SK-N-SH (cell line): Measurements from ENCODE around the gene MACROH2A2.
"Not testable (repeated sequence)": the region's sequence is repeated elsewhere in the genome, so short reads cannot be mapped to it uniquely, and the experiment has no call there.

Experiments
- EP300 ChIP-seq, 2 experiments: IDR thresholded peaks; 2 replicates each; pipeline versions ENCODE4 v1.4.0 to v1.6.1; 2012; ENCODE audit warnings: borderline replicate concordance in 1 of 2, low read depth in 1 of 2, low read length in 1 of 2
- FOSL2 ChIP-seq: IDR thresholded peaks from 2 replicates; pipeline ENCODE4 v1.4.0; 2012; ENCODE audit warnings: low read depth, mild to moderate bottlenecking, moderate library complexity, borderline replicate concordance
- JUND ChIP-seq: IDR thresholded peaks from 2 replicates; pipeline ENCODE4 v1.4.0; 2012
- POLR2AphosphoS5 ChIP-seq: IDR thresholded peaks from 2 replicates; pipeline ENCODE4 v1.6.1; 2012; ENCODE audit warnings: low read depth, low read length
- RAD21 ChIP-seq: IDR thresholded peaks from 2 replicates; pipeline ENCODE4 v1.6.1; 2012; ENCODE audit warnings: mild to moderate bottlenecking, low read length
- TAF1 ChIP-seq: IDR thresholded peaks from 2 replicates; pipeline ENCODE4 v1.6.1; 2012; ENCODE audit warnings: low read depth, mild to moderate bottlenecking, low read length, moderate library complexity, borderline replicate concordance
- YY1 ChIP-seq: IDR thresholded peaks from 2 replicates; pipeline ENCODE4 v1.4.0; 2012; ENCODE audit warnings: low read depth, mild to moderate bottlenecking
- TF ChIP-seq, protein P1 (sequence below): fragments of 200-600 bp; sonication (generic); IDR thresholded peaks from 2 replicates; pipeline ENCODE4 v1.6.1; 2017; ENCODE audit warnings: antibody characterized with exemption, mild to moderate bottlenecking, moderate library complexity
- TF ChIP-seq, protein P2 (sequence below): IDR thresholded peaks from 2 replicates; pipeline ENCODE4 v1.6.1; 2012; ENCODE audit warnings: mild to moderate bottlenecking, low read depth, low read length, moderate library complexity

DNA sequence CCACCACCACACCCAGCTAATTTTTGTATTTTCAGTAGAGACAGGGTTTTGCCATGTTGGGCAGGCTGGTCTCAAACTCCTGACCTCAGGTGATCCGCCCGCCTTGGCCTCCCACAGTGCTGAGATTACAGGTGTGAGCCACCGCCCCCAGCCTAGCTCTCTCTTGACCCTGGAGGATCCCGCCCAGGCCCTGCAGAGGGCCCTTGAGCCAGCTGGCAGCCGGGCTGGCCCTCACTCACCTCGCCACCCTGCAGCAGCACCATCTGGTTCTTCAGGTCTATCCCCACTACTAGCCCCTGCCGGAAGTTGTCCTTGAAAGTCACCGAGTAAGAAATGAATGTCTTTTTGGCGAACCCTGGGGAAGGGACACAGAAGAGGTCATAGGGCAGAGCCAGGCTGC lies 70.5 kb downstream of the MACROH2A2 start:
- TF ChIP-seq TAF1; RAD21; FOSL2; POLR2AphosphoS5; JUND; YY1; EP300 (IDR thresholded peaks at IDR 0.05; ENCODE audit: borderline replicate concordance in 1 of 2, low read depth in 1 of 2, low read length in 1 of 2): not testable (repeated sequence)
- TF ChIP-seq, protein P1, sequence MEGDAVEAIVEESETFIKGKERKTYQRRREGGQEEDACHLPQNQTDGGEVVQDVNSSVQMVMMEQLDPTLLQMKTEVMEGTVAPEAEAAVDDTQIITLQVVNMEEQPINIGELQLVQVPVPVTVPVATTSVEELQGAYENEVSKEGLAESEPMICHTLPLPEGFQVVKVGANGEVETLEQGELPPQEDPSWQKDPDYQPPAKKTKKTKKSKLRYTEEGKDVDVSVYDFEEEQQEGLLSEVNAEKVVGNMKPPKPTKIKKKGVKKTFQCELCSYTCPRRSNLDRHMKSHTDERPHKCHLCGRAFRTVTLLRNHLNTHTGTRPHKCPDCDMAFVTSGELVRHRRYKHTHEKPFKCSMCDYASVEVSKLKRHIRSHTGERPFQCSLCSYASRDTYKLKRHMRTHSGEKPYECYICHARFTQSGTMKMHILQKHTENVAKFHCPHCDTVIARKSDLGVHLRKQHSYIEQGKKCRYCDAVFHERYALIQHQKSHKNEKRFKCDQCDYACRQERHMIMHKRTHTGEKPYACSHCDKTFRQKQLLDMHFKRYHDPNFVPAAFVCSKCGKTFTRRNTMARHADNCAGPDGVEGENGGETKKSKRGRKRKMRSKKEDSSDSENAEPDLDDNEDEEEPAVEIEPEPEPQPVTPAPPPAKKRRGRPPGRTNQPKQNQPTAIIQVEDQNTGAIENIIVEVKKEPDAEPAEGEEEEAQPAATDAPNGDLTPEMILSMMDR = not testable (repeated sequence)
- TF ChIP-seq, protein P2, sequence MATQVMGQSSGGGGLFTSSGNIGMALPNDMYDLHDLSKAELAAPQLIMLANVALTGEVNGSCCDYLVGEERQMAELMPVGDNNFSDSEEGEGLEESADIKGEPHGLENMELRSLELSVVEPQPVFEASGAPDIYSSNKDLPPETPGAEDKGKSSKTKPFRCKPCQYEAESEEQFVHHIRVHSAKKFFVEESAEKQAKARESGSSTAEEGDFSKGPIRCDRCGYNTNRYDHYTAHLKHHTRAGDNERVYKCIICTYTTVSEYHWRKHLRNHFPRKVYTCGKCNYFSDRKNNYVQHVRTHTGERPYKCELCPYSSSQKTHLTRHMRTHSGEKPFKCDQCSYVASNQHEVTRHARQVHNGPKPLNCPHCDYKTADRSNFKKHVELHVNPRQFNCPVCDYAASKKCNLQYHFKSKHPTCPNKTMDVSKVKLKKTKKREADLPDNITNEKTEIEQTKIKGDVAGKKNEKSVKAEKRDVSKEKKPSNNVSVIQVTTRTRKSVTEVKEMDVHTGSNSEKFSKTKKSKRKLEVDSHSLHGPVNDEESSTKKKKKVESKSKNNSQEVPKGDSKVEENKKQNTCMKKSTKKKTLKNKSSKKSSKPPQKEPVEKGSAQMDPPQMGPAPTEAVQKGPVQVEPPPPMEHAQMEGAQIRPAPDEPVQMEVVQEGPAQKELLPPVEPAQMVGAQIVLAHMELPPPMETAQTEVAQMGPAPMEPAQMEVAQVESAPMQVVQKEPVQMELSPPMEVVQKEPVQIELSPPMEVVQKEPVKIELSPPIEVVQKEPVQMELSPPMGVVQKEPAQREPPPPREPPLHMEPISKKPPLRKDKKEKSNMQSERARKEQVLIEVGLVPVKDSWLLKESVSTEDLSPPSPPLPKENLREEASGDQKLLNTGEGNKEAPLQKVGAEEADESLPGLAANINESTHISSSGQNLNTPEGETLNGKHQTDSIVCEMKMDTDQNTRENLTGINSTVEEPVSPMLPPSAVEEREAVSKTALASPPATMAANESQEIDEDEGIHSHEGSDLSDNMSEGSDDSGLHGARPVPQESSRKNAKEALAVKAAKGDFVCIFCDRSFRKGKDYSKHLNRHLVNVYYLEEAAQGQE = not testable (repeated sequence)
